ENCODE measurements around the gene DLG3.

DLG3 gene

DNA sequence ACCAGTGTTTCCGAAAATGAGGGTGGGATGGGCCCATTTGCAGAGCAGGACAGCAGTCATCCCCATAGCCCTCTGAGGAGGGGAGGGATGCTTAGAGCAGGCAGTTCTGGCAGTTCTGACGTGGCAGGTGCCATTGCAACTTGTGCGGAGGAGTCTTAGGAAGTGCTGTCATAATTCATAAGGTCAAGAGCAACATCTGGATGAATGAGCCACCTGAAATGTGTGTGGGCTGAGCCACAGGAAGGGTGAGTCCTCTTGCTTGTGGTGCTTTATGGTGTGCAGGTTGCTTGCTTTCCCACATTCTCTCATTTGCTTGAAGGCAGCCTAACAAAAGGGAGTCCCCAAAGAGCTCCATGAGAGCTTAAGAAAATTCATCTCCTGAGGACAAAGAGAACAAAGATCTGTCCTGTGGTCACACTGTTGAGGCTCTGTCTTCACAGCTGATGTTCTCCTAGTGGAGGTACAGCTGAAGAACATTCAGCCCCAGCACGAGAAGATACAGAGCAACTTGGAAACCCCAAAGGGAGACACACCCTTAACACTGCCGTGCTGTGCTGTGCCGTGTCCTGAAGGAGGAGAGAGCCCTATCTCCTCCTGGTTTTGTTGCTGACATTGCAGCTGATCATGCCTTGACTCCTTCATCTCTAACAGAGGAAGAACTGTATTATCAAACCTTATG is 60.3 kb downstream of the DLG3 start:
- Histone ChIP-seq H3K4me3 (ENCODE audit: low read length) (no peak overlapping the region), H3K9me2 (replicated peaks; ENCODE audit: control insufficient read depth, low read length) (no peaks in the 10 kb centered on the region), H3K36me3 (ENCODE audit: control insufficient read depth, low read length) (0 out of 2 replicates have a peak, but pooled peaks cover 6% of the 10 kb centered on the region), H3K4me2 (ENCODE audit: low read length) (no peak overlapping the region), H3F3A (ENCODE audit: control insufficient read depth, insufficient read depth) (no peaks in the 10 kb centered on the region), H3K4me1 (ENCODE audit: control insufficient read depth, low read length) (no peaks in the 10 kb centered on the region), H3K27me3 (ENCODE audit: control insufficient read depth, low read length) (no peaks in the 10 kb centered on the region), H4K20me1 (ENCODE audit: control insufficient read depth, insufficient read depth, low read depth, low read length) (no peaks in the 10 kb centered on the region), H3K9me3 (ENCODE audit: control insufficient read depth, insufficient read depth, low read length) (no peaks in the 10 kb centered on the region), H3K79me2 (ENCODE audit: control insufficient read depth, low read length) (no peaks in the 10 kb centered on the region), H3K27ac (ENCODE audit: low read depth, low read length) (no peak overlapping the region)
- TF ChIP-seq, protein P1, sequence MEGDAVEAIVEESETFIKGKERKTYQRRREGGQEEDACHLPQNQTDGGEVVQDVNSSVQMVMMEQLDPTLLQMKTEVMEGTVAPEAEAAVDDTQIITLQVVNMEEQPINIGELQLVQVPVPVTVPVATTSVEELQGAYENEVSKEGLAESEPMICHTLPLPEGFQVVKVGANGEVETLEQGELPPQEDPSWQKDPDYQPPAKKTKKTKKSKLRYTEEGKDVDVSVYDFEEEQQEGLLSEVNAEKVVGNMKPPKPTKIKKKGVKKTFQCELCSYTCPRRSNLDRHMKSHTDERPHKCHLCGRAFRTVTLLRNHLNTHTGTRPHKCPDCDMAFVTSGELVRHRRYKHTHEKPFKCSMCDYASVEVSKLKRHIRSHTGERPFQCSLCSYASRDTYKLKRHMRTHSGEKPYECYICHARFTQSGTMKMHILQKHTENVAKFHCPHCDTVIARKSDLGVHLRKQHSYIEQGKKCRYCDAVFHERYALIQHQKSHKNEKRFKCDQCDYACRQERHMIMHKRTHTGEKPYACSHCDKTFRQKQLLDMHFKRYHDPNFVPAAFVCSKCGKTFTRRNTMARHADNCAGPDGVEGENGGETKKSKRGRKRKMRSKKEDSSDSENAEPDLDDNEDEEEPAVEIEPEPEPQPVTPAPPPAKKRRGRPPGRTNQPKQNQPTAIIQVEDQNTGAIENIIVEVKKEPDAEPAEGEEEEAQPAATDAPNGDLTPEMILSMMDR (IDR thresholded peaks at IDR 0.05; ENCODE audit: low read depth, low read length, poor library complexity, severe bottlenecking), result no peak
- TF ChIP-seq EZH2phosphoT487 (IDR thresholded peaks at IDR 0.05; ENCODE audit: borderline replicate concordance, low read length), result no peak

DNA sequence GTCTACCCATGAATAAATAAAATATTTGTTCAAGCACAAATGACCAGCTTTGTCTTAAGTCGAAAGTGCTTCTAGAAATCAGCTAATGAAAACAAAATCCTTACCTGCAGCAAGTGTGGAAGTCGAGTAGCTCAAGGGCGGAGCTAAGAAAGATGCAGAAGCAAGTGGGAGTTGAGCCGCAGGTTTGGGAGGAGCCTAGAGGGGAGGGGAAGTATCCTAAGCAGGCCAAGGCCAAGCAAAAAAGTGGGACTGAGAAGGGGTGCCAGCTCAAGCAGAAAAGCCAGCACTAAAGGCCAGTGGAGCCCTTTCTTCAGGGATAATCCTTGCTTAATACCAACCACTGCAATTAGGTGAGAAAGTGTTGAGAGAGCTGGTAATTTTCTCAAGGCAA is 60.8 kb downstream of the DLG3 start:
- Histone ChIP-seq H4K20me1 (ENCODE audit: control insufficient read depth, insufficient read depth, low read depth, low read length) (no peaks in the 10 kb centered on the region), H3K4me2 (ENCODE audit: low read length) (no peak overlapping the region), H3K27me3 (ENCODE audit: control insufficient read depth, low read length) (no peaks in the 10 kb centered on the region), H3K4me1 (ENCODE audit: control insufficient read depth, low read length) (no peaks in the 10 kb centered on the region), H3F3A (ENCODE audit: control insufficient read depth, insufficient read depth) (no peaks in the 10 kb centered on the region), H3K79me2 (ENCODE audit: control insufficient read depth, low read length) (no peaks in the 10 kb centered on the region), H3K9me3 (ENCODE audit: control insufficient read depth, insufficient read depth, low read length) (no peaks in the 10 kb centered on the region), H3K9me2 (replicated peaks; ENCODE audit: control insufficient read depth, low read length) (no peaks in the 10 kb centered on the region), H3K4me3 (ENCODE audit: low read length) (no peak overlapping the region), H3K36me3 (ENCODE audit: control insufficient read depth, low read length) (0 out of 2 replicates have a peak, but pooled peaks cover 1% of the 10 kb centered on the region), H3K27ac (ENCODE audit: low read depth, low read length) (no peak overlapping the region)
- no peak for TF ChIP-seq EZH2phosphoT487 (IDR thresholded peaks at IDR 0.05; ENCODE audit: borderline replicate concordance, low read length)
- TF ChIP-seq, protein P1 (IDR thresholded peaks at IDR 0.05; ENCODE audit: low read depth, low read length, poor library complexity, severe bottlenecking), result no peak

DNA sequence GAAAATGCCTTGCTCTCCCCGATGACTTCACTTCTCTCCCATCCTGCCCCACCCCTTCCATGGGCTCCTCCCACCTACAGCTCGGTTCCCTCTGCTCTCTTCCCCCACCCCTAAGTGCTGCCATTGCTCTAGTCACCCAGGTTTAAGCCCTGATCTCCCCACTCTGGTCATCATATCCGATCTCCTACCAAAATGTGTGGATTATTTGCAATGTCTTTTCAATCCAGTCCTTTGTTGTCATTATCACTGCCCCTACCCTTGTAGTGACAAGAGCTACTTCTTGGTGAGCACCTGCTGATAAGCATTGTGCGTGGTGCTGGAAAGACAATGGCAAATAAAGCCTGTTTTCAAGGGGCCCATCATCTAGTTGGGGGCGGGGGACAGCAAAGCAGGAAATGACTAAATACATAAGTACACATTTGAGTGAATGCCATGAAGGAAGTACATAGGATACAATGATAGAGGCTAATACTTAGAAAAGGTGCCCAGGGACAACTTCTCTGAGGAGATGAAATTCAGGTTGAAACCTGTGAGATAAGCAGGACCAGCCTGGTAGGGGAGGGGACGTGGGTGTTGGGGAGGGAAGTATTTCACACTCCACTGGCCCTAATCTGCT is 63.8 kb downstream of the DLG3 start:
- TF ChIP-seq EZH2phosphoT487 (IDR thresholded peaks at IDR 0.05; ENCODE audit: borderline replicate concordance, low read length), result no peak
- TF ChIP-seq, protein P1 (IDR thresholded peaks at IDR 0.05; ENCODE audit: low read depth, low read length, poor library complexity, severe bottlenecking), result no peak
- no peaks in the 10 kb centered on the region for H3K27me3 ChIP-seq (ENCODE audit: control insufficient read depth, low read length)
- H3K27ac ChIP-seq (ENCODE audit: low read depth, low read length), result no peak overlapping the region
- no peaks in the 10 kb centered on the region for H3K4me1 ChIP-seq (ENCODE audit: control insufficient read depth, low read length)
- H3K4me2 ChIP-seq (ENCODE audit: low read length), result no peak overlapping the region
- H3K4me3 ChIP-seq (ENCODE audit: low read length), result no peak overlapping the region
- no peaks in the 10 kb centered on the region for H3K79me2 ChIP-seq (ENCODE audit: control insufficient read depth, low read length)
- no peaks in the 10 kb centered on the region for H3F3A ChIP-seq (ENCODE audit: control insufficient read depth, insufficient read depth)
- no peaks in the 10 kb centered on the region for H3K9me2 ChIP-seq (replicated peaks; ENCODE audit: control insufficient read depth, low read length)
- H4K20me1 ChIP-seq (ENCODE audit: control insufficient read depth, insufficient read depth, low read depth, low read length), result no peaks in the 10 kb centered on the region
- no peaks in the 10 kb centered on the region for H3K9me3 ChIP-seq (ENCODE audit: control insufficient read depth, insufficient read depth, low read length)
- no peaks in the 10 kb centered on the region for H3K36me3 ChIP-seq (ENCODE audit: control insufficient read depth, low read length)
